Measurements from ENCODE around the gene FARP1.

FARP1 gene

GRCh38 chr13:98500963-98501421 is 358.1 kb downstream of the FARP1 start:
- no peak for DNase-seq (ENCODE audit: low spot score)

- DNase-seq (ENCODE audit: low spot score), result no peak
These were observed 360.5 kb downstream of the FARP1 start for GRCh38 chr13:98503175-98504028.

- no peak for DNase-seq (ENCODE audit: low spot score)
These were observed 361.1 kb downstream of the FARP1 start for GRCh38 chr13:98504029-98504351.

GRCh38 chr13:98504371-98504963 is 361.6 kb downstream of the FARP1 start:
- no peak for DNase-seq (ENCODE audit: low spot score)
